Loucy (cell line): ENCODE results near the gene RHOG.
A peak's percentile ranks its signal among the peaks of the same experiment; 100 is the strongest.

Experiments
- H2AFZ ChIP-seq: fragments of 200-600 bp; sonication (generic); 2 replicates; pipeline ENCODE4 v1.6.0; 2016; ENCODE audit warnings: antibody characterized with exemption, mild to moderate bottlenecking, low read length, moderate library complexity
- H3F3A ChIP-seq: fragments of 200-600 bp; 2 replicates; pipeline ENCODE4 v1.6.0; 2016; ENCODE audit warnings: antibody characterized with exemption, low read depth, mild to moderate bottlenecking
- H3K27me3 ChIP-seq: fragments of 200-600 bp; sonication (generic); 2 replicates; pipeline ENCODE4 v1.6.1; 2014; ENCODE audit warnings: low read length, mild to moderate bottlenecking; ENCODE audit not compliant: insufficient read depth, poor library complexity, severe bottlenecking
- H3K36me3 ChIP-seq: fragments of 200-600 bp; sonication (generic); 2 replicates; pipeline ENCODE4 v1.6.1; 2016; ENCODE audit warnings: low read length; ENCODE audit not compliant: insufficient read depth
- H3K4me1 ChIP-seq: fragments of 200-600 bp; sonication (generic); 2 replicates; pipeline ENCODE4 v1.5.1; 2014; ENCODE audit warnings: low read length, mild to moderate bottlenecking; ENCODE audit not compliant: insufficient read depth, poor library complexity, severe bottlenecking
- H3K4me2 ChIP-seq: fragments of 200-600 bp; sonication (generic); 2 replicates; pipeline ENCODE4 v1.6.0; 2014; ENCODE audit warnings: antibody characterized with exemption, low read length, low read depth, mild to moderate bottlenecking; ENCODE audit not compliant: poor library complexity, severe bottlenecking
- H3K4me3 ChIP-seq: fragments of 200-600 bp; sonication (generic); 2 replicates; pipeline ENCODE4 v1.5.1; 2014; ENCODE audit warnings: low read length, mild to moderate bottlenecking, mixed read lengths; ENCODE audit not compliant: poor library complexity, severe bottlenecking
- H3K79me2 ChIP-seq: fragments of 200-600 bp; sonication (generic); 2 replicates; pipeline ENCODE4 v1.6.1; 2014; ENCODE audit warnings: low read length; ENCODE audit not compliant: insufficient read depth
- H3K9ac ChIP-seq: fragments of 200-600 bp; sonication (generic); 2 replicates; pipeline ENCODE4 v1.6.0; 2014; ENCODE audit warnings: mild to moderate bottlenecking, low read depth, low read length, moderate library complexity; ENCODE audit not compliant: poor library complexity, severe bottlenecking
- H3K9me2 ChIP-seq: fragments of 200-600 bp; sonication (generic); replicated peaks from 2 replicates; pipeline ENCODE4 v1.6.1; 2016; ENCODE audit warnings: low read depth, low read length, mixed read lengths
- H3K9me3 ChIP-seq: fragments of 200-600 bp; sonication (generic); 2 replicates; pipeline ENCODE4 v1.6.1; 2014; ENCODE audit warnings: mild to moderate bottlenecking, antibody characterized with exemption, low read length, low read depth; ENCODE audit not compliant: insufficient read depth
- H4K20me1 ChIP-seq: fragments of 200-600 bp; sonication (generic); 2 replicates; pipeline ENCODE4 v1.6.0; 2014; ENCODE audit warnings: antibody characterized with exemption, low read length, mild to moderate bottlenecking; ENCODE audit not compliant: insufficient read depth, poor library complexity, severe bottlenecking
- EZH2phosphoT487 ChIP-seq: fragments of 200-600 bp; IDR thresholded peaks from 2 replicates; pipeline ENCODE4 v1.6.1; 2018; ENCODE audit warnings: antibody characterized with exemption, mild to moderate bottlenecking, moderate library complexity, borderline replicate concordance
- TF ChIP-seq, protein P1 (sequence below): fragments of 200-600 bp; sonication (generic); conservative IDR thresholded peaks from 2 replicates; pipeline ENCODE4 v1.5.1; 2014; ENCODE audit warnings: mild to moderate bottlenecking, antibody characterized with exemption, low read length

RHOG gene

DNA sequence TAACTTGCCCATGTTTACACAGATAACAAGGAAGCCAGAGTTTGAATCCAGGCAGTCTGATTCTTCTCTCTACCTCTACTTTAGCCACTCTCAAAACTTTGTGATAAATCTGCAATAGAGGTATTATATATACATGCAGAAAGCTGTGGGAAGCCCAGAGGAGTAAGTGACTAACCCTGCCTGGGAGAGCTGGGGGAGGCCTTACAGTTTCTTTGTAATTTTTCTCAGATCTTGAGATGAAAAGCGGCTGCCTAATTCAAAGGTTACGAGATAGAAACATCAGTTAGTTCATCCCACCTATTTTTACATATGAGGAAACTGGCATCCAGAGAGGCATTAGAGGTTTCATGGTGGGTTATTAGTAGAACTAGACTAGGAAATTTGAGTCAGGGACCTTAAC is 19.6 kb upstream of the RHOG start:
- peaks cover 98% of the 10 kb centered on the region for H3K79me2 ChIP-seq
- H4K20me1 ChIP-seq = peaks cover 57% of the 10 kb centered on the region
- H3K4me1 ChIP-seq = peaks cover 75% of the 10 kb centered on the region

DNA sequence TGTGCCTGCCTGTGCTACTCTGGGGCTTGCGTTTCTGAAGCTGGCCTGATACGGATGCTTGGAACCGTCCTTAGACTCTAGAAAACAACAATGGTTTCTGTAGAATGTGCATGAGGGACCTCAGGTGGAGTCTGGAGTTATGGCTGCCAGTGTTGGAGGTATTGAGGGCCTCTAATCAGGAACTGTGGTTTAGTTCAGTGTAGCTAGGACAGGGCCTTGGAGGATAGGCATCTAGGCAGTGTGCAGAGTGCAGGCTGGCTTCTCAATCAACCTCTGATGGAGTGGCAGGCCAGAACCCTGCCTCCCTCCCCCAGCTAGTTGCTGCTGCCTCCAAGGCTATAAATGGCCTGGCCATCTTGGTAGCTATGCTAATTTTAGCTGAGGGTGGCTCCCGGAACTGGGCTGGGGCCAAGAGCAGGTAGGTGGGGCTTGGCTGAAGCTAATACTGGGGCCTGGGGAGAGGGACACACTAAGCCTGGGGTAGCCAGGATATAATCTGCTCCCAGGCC is 18.7 kb upstream of the RHOG start:
- Histone ChIP-seq H3K9ac (peak overlapping the region; percentile 80), H3K4me1 (peaks cover 69% of the 10 kb centered on the region), H2AFZ (no peak overlapping the region), H3K36me3 (no peaks in the 10 kb centered on the region), H3K79me2 (peaks cover 89% of the 10 kb centered on the region), H3K9me3 (no peaks in the 10 kb centered on the region), H4K20me1 (peaks cover 49% of the 10 kb centered on the region), H3K4me2 (peak overlapping the region; percentile 92), H3K27me3 (no peaks in the 10 kb centered on the region), H3F3A (peaks cover 16% of the 10 kb centered on the region), H3K9me2 (no peaks in the 10 kb centered on the region), H3K4me3 (peak overlapping the region; percentile 87)
- TF ChIP-seq, protein P1, sequence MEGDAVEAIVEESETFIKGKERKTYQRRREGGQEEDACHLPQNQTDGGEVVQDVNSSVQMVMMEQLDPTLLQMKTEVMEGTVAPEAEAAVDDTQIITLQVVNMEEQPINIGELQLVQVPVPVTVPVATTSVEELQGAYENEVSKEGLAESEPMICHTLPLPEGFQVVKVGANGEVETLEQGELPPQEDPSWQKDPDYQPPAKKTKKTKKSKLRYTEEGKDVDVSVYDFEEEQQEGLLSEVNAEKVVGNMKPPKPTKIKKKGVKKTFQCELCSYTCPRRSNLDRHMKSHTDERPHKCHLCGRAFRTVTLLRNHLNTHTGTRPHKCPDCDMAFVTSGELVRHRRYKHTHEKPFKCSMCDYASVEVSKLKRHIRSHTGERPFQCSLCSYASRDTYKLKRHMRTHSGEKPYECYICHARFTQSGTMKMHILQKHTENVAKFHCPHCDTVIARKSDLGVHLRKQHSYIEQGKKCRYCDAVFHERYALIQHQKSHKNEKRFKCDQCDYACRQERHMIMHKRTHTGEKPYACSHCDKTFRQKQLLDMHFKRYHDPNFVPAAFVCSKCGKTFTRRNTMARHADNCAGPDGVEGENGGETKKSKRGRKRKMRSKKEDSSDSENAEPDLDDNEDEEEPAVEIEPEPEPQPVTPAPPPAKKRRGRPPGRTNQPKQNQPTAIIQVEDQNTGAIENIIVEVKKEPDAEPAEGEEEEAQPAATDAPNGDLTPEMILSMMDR = no peak
- no peak for TF ChIP-seq EZH2phosphoT487

More for the DNA sequence above, 19.6 kb upstream of the RHOG start:
- Histone ChIP-seq H3K36me3 (no peaks in the 10 kb centered on the region), H3K4me3 (peak overlapping the region; percentile 87), H3F3A (peaks cover 16% of the 10 kb centered on the region), H3K9ac (peak overlapping the region; percentile 80), H2AFZ (no peak overlapping the region), H3K9me2 (no peaks in the 10 kb centered on the region), H3K9me3 (no peaks in the 10 kb centered on the region), H3K4me2 (peak overlapping the region; percentile 92), H3K27me3 (no peaks in the 10 kb centered on the region)
- no peak for TF ChIP-seq EZH2phosphoT487
- TF ChIP-seq, protein P1 = no peak

DNA sequence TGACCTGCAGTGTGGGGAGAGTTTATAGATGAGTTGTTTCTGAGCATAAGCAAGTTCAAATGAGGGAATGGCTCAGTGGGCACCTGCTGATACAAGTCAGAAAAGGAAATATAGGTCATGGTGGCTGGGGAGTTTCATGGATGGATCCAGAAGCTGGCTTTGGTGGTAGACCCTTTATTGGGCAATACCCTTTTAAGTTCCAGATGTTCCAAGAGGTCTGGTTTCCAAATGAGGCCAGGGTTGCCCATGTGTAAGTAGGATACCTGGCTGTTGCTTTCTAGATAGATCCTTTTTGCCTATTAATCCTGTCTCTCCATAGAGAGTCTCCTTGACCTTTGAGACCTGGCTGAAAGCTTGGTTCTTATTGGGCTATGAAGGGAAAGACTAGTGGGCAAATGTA is 16.9 kb upstream of the RHOG start:
- peak overlapping the region; percentile 80 for H3K9ac ChIP-seq
- H3K79me2 ChIP-seq = peaks cover 71% of the 10 kb centered on the region
- H3K4me2 ChIP-seq = peak overlapping the region; percentile 92
- no peaks in the 10 kb centered on the region for H3K9me3 ChIP-seq
- H4K20me1 ChIP-seq = peaks cover 39% of the 10 kb centered on the region
- H3F3A ChIP-seq = peaks cover 21% of the 10 kb centered on the region
- H3K9me2 ChIP-seq = no peaks in the 10 kb centered on the region
- H3K4me3 ChIP-seq = peak overlapping the region; percentile 87
- no peak overlapping the region for H2AFZ ChIP-seq
- no peaks in the 10 kb centered on the region for H3K36me3 ChIP-seq
- TF ChIP-seq, protein P1 = no peak
- TF ChIP-seq EZH2phosphoT487 = no peak
- peaks cover 72% of the 10 kb centered on the region for H3K4me1 ChIP-seq
- H3K27me3 ChIP-seq = no peaks in the 10 kb centered on the region
